GM21423 (cell line): ENCODE measurements around the gene ZNF862.
"Not testable (repeated sequence)": the region's sequence is repeated elsewhere in the genome, so short reads cannot be mapped to it uniquely, and the experiment has no call there.

Experiments
- ATAC-seq: cut with Tn5 transposase; IDR thresholded peaks from one replicate; pipeline ENCODE4 v1.9.1; 2021; ENCODE audit warnings: mild to moderate bottlenecking, moderate library complexity; ENCODE audit not compliant: unreplicated experiment

The ZNF862 gene

DNA sequence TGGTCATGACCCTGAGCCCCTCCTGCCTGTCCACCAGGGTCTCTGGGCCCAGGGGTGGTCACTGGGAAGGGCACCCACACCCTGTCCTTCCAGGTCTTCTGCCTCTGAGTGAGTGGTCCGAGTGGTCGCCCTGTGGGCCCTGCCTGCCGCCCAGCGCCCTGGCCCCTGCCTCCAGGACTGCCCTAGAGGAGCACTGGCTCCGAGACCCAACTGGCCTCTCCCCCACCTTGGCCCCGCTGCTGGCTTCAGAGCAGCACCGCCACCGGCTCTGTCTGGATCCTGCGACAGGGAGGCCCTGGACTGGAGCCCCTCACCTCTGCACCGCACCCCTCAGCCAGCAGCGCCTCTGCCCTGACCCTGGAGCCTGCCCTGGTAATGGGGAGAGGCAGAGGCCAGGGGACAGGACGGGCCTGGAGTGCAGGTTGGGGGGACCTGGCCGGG is 13.9 kb upstream of the ZNF862 start:
- ATAC-seq: no peak

DNA sequence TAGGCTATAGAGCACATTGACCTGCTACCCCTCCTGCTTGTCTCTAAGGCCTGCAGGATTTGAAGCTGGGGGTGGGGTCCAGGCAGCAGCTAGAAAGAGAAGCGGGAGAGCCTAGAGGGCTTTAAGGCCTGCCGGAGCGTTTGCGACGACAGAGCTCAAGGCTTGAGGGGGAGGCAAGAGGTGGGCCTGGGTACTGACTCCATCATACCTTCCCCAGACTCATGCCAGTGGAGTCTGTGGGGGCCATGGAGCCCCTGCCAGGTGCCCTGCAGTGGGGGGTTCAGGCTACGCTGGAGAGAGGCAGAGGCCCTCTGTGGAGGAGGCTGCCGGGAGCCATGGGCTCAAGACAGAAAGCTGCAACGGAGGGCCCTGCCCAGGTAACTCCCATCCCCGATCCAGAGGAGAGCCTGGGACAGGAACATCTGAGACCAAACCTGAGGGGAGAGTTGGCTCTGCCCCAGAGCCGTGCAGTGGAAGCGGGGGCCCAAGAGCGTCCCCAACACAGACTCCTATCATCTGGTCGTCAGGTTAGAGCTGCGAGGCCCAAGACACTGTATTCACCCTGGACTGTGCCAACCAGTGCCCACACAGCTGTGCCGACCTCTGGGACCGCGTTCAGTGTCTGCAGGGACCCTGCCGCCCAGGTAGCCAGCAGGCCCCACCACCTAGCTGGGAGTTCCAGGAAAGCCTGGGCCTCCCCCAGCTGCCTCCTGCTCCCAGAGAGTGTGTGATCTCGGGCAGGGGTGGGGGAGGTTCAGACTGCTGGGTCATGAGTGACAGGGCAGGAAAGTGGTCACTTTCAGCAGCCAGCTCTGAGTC is 13.2 kb upstream of the ZNF862 start:
- ATAC-seq: no peak

- no peak for ATAC-seq
These were observed 12.4 kb upstream of the ZNF862 start for GRCh38 chr7:149825567-149826343.

DNA sequence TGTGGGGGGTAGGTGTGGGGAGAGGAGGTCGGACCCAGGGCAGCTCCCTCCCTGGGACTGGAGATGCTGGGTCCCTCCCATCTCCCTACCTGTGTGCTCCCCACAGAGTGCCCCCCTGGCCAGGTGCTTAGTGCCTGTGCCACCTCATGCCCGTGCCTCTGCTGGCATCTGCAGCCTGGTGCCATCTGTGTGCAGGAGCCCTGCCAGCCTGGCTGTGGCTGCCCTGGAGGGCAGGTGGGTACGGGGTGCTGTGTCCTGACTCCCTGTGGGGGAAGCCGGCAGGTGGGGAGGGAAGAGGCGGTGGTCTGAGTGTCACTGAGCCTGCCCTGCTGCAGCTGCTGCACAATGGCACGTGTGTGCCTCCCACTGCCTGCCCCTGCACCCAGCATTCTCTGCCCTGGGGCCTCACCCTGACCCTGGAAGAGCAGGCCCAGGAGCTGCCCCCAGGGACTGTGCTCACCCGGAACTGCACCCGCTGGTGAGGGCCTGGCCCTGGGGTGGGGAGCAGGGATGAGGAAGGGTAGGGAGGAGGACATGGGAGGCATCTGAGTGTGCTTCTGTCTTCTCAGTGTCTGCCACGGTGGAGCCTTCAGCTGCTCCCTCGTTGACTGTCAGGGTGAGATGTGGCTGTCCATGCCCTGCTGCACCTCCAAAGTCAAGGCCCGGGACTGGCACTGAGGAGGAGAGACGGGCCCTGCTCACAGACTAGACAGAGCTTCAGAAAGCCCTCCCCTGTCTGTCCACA is 11.7 kb upstream of the ZNF862 start:
- ATAC-seq: no peak

GRCh38 chr7:149827089-149827981 is 10.8 kb upstream of the ZNF862 start:
- ATAC-seq: no peak

GRCh38 chr7:149828357-149829309 is 9.5 kb upstream of the ZNF862 start:
- ATAC-seq: no peak

GRCh38 chr7:149830527-149830926 is 7.6 kb upstream of the ZNF862 start:
- not testable (repeated sequence) for ATAC-seq

DNA sequence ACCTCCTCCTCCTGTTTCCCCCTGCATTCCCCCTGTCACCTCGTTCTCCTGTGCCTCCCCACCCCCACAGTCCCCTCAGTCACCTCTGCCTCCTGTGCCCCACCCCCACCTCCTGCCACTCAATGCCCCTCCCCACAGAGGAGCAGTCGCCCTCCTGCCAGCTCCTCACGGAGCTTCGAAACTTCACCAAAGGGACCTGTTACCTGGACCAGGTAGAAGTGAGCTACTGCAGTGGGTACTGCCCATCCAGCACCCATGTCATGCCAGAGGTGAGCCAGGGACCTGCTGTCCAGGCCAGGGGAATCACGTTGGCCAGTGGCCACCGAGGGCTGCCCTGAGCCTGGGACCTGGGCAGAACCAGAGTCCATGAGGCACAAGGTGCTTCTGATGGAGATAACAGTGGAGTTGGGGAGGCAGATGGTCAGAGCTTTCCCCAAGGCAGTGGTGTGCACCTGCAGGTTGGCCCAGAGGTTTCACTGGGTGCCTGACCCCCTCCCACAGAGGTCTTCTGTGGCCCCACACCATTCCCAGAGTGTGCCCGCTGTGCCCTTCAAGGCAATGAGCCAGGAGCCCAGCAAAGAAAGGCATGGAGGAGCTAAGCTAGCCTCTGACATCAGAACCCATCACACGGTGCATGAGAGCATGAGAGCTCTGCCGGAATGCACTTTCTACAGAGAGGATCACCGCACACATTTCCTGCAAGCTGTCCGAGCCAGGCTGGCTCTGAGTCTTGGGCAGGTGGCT is 7.0 kb upstream of the ZNF862 start:
- no peak for ATAC-seq

- ATAC-seq: no peak
These were observed 6.4 kb upstream of the ZNF862 start for GRCh38 chr7:149831741-149832219.

- no peak for ATAC-seq
These were observed 5.7 kb upstream of the ZNF862 start for GRCh38 chr7:149832332-149833041.

GRCh38 chr7:149833495-149834130 is 4.6 kb upstream of the ZNF862 start:
- ATAC-seq: no peak

- no peak for ATAC-seq
These were observed 3.6 kb upstream of the ZNF862 start for GRCh38 chr7:149834601-149835000.

DNA sequence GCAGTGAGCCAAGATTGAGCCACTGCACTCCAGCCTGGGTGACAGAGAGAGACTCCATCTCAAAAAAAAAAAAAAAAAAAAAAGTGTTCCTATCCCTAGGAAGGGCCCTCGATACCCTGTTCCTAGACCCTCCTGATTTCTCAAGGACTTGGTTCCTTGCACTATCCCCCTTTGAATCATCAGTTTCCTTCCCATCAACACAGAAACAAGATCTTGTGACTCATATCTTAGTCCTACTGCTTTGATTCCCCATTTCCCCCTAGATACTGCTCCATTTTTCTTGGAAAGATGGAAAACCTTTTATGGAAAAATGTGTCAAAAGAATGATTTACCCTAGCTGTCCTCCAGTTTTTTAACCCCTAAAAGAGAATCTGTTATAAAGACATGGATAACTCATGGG is 1.7 kb upstream of the ZNF862 start:
- no peak for ATAC-seq

DNA sequence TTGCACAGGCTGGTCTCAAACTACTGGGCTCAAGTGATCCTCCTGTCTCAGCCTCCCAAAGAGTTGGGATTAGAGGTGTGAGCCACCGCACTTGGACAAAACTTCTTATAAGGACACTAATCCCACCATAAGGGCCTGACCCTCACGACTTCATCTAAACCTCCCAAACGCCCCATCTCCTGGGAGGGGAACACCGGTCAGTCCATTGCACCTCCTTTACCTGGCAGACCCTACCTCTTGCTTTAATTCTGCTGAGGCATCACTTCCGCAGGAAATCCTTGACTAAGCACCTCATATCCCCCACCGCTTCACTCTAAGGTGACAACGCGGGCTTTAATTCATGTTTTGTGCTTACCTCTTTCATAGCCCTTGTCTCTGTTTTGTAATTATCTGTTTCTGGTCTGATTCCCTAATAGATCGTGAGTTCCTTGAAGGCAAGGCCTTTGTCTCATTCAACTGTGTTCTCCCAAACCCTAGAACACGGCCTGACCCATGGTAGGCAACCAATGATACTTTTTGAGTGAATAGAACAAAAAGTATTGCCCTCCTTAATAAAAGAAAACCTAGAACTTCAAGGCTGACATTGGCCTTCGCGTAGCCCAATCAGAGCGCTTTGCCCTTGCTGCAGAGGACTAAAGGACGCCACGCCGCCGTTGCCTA is 481 bp upstream of the ZNF862 start:
- no peak for ATAC-seq

DNA sequence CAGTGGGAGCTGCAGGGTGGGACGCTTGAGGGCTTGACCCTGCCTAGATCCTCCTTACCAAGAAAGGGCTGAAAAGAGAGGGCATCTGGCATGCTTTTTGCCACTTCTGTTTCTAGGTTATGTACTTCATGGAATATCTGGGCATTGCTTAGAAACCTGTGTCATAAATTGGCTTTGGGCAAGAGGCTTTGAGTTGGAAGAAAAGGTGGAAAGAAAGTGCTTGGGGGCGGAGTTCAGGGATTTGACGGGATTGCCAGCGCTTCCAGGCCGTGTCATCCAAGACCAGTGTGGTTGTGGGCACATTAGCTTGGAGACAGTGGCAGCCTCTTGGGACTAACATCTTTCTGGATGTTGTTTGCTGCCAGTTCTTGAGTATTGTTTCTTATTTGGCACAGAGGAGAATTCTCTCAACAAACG is 825 bp downstream of the ZNF862 start:
- ATAC-seq: no peak

GRCh38 chr7:149839933-149840332 is 1.8 kb downstream of the ZNF862 start:
- no peak for ATAC-seq

DNA sequence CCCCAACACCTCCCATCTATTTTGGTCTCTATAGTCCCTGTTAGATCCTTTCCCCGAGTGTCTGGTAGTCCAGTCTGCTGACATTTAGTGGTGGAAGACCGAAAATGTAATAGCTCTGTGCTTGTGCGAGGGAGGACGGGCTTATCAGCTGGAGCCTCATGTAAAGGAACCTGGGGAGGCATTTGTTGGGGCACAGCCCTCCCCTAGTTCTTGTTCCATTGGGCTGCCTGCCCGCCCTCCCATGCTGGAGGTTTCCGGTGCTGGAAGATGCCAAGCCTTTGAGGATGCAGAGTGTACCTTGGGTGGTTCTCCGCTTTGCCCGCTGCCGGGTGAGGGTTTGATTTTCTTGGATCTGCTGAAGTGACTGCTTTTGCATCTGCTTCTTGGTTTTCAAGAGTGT is 5.4 kb downstream of the ZNF862 start:
- ATAC-seq: no peak
